ENCODE data around the gene EIF4EBP3. TPM values are rescaled to one million over a fixed set of nuclear protein-coding genes. Genes with fewer than 3 reads are reported as not detected.

EIF4EBP3 gene
- total and polyA plus RNA-seq, 10 donors: 11.5 to 75.6 (median 21.0) TPM

DNA sequence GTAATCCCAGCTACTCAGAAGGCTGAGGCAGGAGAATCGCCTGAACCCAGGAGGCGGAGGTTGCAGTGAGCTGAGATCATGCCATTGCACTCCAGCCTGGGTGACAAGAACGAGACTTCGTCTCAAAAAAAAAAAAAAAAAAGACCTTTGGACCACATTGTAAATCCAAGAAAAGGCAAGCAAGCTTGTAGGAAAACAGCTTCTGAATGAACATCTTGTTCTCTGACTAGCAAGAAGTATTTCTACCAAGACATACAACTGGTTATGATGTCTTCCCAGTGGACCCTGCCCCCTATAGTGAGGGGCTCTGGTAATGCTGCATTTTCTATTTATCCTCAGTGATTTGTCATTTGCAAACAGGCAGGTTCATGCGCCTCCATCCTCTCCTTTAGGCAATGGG is 4.5 kb upstream of the EIF4EBP3 start:
- H3K27me3 ChIP-seq (replicated peaks in 1 of 7): no peaks in the 10 kb centered on the region
- 93 to 98% (median 96%) methylated on average over 5 of the region's 5 CpGs for WGBS, 5 donors
- H3K9me3 ChIP-seq: no peaks in the 10 kb centered on the region
- no peak overlapping the region for H3K4me3 ChIP-seq
- no peak overlapping the region for H3K27ac ChIP-seq
- intact Hi-C loops (cut with DNase I; ENCODE audit: low total_unique reads): no loop called here
- H3K36me3 ChIP-seq: peaks cover 0 to 77% (median 46%) of the 10 kb centered on the region in 6 donors
- TF ChIP-seq POLR2A (IDR thresholded peaks at IDR 0.05) (no peak), POLR2AphosphoS5 (IDR thresholded peaks at IDR 0.05) (no peak)
- TF ChIP-seq, protein P1, sequence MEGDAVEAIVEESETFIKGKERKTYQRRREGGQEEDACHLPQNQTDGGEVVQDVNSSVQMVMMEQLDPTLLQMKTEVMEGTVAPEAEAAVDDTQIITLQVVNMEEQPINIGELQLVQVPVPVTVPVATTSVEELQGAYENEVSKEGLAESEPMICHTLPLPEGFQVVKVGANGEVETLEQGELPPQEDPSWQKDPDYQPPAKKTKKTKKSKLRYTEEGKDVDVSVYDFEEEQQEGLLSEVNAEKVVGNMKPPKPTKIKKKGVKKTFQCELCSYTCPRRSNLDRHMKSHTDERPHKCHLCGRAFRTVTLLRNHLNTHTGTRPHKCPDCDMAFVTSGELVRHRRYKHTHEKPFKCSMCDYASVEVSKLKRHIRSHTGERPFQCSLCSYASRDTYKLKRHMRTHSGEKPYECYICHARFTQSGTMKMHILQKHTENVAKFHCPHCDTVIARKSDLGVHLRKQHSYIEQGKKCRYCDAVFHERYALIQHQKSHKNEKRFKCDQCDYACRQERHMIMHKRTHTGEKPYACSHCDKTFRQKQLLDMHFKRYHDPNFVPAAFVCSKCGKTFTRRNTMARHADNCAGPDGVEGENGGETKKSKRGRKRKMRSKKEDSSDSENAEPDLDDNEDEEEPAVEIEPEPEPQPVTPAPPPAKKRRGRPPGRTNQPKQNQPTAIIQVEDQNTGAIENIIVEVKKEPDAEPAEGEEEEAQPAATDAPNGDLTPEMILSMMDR (IDR thresholded peaks at IDR 0.05 in 8 of 11, conservative IDR thresholded peaks at IDR 0.05 in 3 of 11): no peak
- peaks cover 0 to 20% (median 18%) of the 10 kb centered on the region in 6 donors for H3K4me1 ChIP-seq
- DNase-seq: no peak

DNA sequence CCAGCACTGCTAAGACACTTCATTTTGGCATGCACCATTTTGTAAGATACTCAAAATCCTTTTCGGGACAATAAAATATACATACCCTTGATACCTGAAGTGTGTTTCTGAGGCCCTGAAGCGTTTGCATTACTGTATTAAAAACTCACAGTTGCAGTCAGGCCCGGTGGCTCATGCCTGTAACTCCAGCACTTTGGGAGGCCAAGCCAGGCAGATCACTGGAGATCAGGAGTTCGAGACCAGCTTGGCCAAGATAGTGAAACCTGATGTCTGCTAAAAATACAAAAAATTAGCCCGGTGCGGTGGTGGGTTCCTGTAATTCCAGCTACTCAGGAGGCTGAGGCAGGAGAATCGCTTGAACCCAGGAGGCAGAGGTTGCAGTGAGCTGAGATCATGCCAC is 2.5 kb upstream of the EIF4EBP3 start:
- no peaks in the 10 kb centered on the region for H3K9me3 ChIP-seq
- WGBS, 5 donors: 93 to 98% (median 97%) methylated on average over 7 of the region's 7 CpGs
- H3K4me3 ChIP-seq: no peak overlapping the region
- H3K4me1 ChIP-seq: peaks cover 16 to 40% (median 38%) of the 10 kb centered on the region in 6 donors
- H3K36me3 ChIP-seq: peaks cover 0 to 71% (median 32%) of the 10 kb centered on the region in 6 donors
- TF ChIP-seq, protein P1 (IDR thresholded peaks at IDR 0.05 in 8 of 11, conservative IDR thresholded peaks at IDR 0.05 in 3 of 11): no peak
- TF ChIP-seq POLR2A (IDR thresholded peaks at IDR 0.05): no peak
- no peak for TF ChIP-seq POLR2AphosphoS5 (IDR thresholded peaks at IDR 0.05)
- no peaks in the 10 kb centered on the region for H3K27me3 ChIP-seq (replicated peaks in 1 of 7)
- no peak overlapping the region for H3K27ac ChIP-seq
- intact Hi-C loops (cut with DNase I; ENCODE audit: low total_unique reads): no loop called here
- DNase-seq: no peak

DNA sequence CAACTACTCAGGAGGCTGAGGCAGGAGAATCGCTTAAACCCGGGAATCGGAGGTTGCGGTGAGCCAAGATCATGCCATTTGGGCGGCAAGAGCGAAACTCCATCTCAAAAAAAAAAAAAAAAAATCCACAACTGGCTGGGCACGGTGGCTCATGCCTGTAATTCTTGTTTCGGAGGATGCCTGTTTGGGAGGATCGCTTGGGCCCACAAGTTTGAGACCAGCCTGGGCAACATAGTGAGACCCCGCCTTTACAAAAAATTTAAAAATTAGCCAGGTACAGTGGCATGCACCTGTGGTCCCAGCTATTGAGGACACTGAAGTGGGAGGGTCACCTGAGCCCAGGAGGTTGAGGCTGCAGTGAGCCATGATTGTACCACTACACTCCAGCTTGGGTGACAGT is 1.9 kb upstream of the EIF4EBP3 start:
- intact Hi-C loops (cut with DNase I; ENCODE audit: low total_unique reads): no loop called here
- WGBS, 5 donors: 94 to 99% (median 98%) methylated on average over 10 of the region's 10 CpGs
- Histone ChIP-seq H3K4me1 (peaks cover 16 to 45% (median 42%) of the 10 kb centered on the region in 6 donors), H3K27ac (peak overlapping the region in 2 of 8 donors; percentile 91 to 98), H3K4me3 (no peak overlapping the region), H3K36me3 (peaks cover 0 to 71% (median 32%) of the 10 kb centered on the region in 6 donors), H3K27me3 (replicated peaks in 1 of 7) (no peaks in the 10 kb centered on the region), H3K9me3 (no peaks in the 10 kb centered on the region)
- no peak for DNase-seq
- TF ChIP-seq POLR2AphosphoS5 (IDR thresholded peaks at IDR 0.05): no peak
- no peak for TF ChIP-seq POLR2A (IDR thresholded peaks at IDR 0.05)
- TF ChIP-seq, protein P1 (IDR thresholded peaks at IDR 0.05 in 8 of 11, conservative IDR thresholded peaks at IDR 0.05 in 3 of 11): no peak

DNA sequence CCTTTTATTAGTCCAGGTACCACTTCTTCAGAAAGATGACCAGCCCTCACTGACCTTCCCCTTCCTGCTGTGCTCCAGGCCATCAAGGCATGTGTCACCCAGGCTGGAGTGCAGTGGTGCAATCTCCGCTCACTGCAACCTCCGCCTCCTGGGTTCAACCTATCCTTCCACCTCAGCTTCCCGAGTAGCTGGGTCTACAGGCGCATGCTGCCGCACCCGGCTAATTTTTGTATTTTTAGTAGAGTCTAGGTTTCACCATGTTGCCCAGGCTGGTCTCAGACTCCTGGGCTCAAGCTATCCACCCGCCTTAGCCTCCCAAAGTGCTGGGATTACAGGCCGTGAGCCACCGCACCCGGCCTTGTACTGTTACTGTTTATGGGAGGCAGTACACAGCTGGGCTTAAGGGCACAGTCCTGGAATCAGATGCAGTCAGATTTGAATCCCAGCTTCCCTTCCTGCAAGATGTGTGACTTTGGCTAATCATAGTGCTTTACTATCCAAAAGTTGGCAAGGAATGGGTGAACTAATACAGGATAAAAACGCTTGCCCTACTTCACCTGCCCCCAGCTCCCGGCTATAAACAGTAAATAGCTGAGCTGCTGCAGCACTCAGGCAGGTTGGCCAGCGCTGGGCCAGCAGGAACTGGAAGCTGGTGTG is 483 bp upstream of the EIF4EBP3 start:
- Histone ChIP-seq H3K4me3 (peak overlapping the region in 7 of 8 donors; percentile 41 to 78 (median 48)), H3K27ac (peak overlapping the region; percentile 88 to 98 (median 92)), H3K9me3 (no peaks in the 10 kb centered on the region), H3K36me3 (peaks cover 0 to 71% (median 34%) of the 10 kb centered on the region in 6 donors), H3K27me3 (replicated peaks in 1 of 7) (no peaks in the 10 kb centered on the region), H3K4me1 (peaks cover 16 to 45% (median 42%) of the 10 kb centered on the region in 6 donors)
- intact Hi-C loops (cut with DNase I; ENCODE audit: low total_unique reads): no loop called here
- DNase-seq: peak; percentile 83
- TF ChIP-seq, protein P1 (IDR thresholded peaks at IDR 0.05 in 8 of 11, conservative IDR thresholded peaks at IDR 0.05 in 3 of 11): no peak
- TF ChIP-seq POLR2A (IDR thresholded peaks at IDR 0.05) (no peak), POLR2AphosphoS5 (IDR thresholded peaks at IDR 0.05) (no peak)
- 52 to 67% (median 61%) methylated on average over 13 of the region's 13 CpGs for WGBS, 5 donors

Measured in spleen (tissue), 11 donors.